Measurements from ENCODE around the gene TEX261. TPM values are rescaled to one million over a fixed set of nuclear protein-coding genes. Genes with fewer than 3 reads are reported as not detected.

TEX261 gene
- total and polyA plus RNA-seq, 3 donors from 2014 or later, result 39.0 to 133 (median 40.7) TPM

DNA sequence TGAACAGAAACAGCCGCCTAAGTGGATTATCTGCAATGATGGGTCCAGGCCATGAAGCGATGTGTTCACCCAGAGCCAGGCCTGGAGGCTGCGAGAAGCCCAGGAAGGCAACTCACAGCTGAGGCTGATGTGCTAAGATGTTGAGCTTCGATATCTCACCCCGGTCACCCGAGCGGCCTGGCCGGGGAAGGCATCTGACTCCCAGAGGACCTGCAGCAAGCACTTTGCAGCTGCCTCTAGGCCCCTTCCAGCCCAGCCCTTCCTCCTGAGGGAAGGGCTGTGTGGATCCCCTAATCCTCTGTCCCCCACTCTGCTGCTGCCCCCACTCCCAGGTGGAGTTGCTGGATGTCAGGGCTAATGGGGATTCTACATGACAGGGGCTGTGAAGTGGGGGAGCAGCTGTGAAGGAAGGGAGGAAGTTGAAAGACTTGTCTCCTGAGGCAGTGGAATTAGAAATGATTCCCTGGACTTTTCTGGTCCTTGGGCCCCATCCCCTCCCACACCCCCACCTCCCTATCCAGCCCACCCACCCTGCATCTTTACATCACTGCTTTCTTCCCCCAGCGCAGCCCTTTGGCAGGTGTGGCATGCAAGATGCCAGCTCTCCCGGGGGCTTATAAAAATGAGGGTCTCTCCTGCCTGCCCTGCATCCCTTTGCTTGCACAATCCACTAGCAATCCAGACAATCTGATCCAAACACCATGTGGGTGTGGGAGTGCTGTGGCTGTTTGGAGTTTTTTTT, 54.7 kb downstream of the TEX261 start:
- 78 to 87% methylated on average over 4 to 10 of the region's 10 CpGs for WGBS, 2 donors
- Histone ChIP-seq H3K9me3 (no peaks in the 10 kb centered on the region), H3K4me3 (no peak overlapping the region), H3K27ac (no peak overlapping the region), H3K4me1 (no peaks in the 10 kb centered on the region), H3K36me3 (ENCODE audit: low read depth, missing control alignments) (no peaks in the 10 kb centered on the region), H3K27me3 (no peaks in the 10 kb centered on the region)
- intact Hi-C loops (cut with DNase I; ENCODE audit: low total_unique reads), result loop anchor here (5.0 kb wide), 1 partner anchor 68 kb away; no protein-coding TSS in a partner anchor
- TF ChIP-seq, protein P1, sequence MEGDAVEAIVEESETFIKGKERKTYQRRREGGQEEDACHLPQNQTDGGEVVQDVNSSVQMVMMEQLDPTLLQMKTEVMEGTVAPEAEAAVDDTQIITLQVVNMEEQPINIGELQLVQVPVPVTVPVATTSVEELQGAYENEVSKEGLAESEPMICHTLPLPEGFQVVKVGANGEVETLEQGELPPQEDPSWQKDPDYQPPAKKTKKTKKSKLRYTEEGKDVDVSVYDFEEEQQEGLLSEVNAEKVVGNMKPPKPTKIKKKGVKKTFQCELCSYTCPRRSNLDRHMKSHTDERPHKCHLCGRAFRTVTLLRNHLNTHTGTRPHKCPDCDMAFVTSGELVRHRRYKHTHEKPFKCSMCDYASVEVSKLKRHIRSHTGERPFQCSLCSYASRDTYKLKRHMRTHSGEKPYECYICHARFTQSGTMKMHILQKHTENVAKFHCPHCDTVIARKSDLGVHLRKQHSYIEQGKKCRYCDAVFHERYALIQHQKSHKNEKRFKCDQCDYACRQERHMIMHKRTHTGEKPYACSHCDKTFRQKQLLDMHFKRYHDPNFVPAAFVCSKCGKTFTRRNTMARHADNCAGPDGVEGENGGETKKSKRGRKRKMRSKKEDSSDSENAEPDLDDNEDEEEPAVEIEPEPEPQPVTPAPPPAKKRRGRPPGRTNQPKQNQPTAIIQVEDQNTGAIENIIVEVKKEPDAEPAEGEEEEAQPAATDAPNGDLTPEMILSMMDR (IDR thresholded peaks at IDR 0.05), result no peak
- no peak for TF ChIP-seq POLR2A (IDR thresholded peaks at IDR 0.05)
- no peak for DNase-seq

DNA sequence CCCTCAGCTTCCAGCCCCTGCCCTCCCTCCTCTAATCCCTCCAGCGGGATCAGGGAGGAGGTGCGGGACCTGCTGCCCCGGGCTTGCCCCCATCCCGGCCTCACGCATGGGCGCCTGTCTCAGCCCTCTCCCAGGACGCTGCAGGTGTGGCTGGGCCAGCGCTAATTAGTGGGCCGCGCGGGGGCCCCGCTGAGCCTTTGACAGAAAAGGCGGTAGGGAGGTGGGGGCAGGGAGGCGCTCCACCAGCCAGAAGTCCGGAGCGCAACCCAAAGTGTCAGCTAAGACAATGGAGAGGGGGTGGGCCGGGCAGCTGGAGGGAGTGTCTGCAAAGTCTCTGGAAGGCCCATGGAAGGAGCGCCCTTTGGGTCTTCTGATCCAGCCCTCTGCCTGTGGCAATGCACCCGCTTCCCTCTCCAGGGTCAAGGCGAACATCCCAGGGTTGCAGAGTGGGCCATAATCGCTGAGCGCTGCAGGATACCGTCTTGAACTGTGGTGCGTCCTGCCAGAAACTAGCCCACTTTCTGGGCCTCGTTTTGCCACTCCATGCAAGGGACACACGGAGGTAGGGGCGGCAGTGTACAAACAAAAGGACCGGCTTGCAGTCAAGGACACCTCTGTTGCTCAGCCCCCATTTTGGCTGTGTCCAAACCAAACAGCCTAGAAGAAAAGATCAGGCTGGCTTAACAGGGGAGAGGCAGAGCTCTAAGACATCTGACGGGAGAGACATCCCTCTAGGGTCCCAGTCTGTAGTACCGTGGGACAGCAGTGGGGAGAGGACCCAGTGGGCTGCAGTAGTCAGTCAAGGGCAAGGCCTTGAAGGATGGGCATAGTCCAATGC, 55.5 kb downstream of the TEX261 start:
- DNase-seq, result no peak
- H3K4me3 ChIP-seq, result no peak overlapping the region
- WGBS, 2 donors, result 31 to 50% methylated on average over 16 to 30 of the region's 30 CpGs
- H3K27me3 ChIP-seq, result no peaks in the 10 kb centered on the region
- H3K36me3 ChIP-seq (ENCODE audit: low read depth, missing control alignments), result no peaks in the 10 kb centered on the region
- H3K27ac ChIP-seq, result no peak overlapping the region
- no peak for TF ChIP-seq POLR2A (IDR thresholded peaks at IDR 0.05)
- TF ChIP-seq, protein P1 (IDR thresholded peaks at IDR 0.05), result no peak
- intact Hi-C loops (cut with DNase I; ENCODE audit: low total_unique reads), result loop anchor here (5.0 kb wide), 1 partner anchor 67 kb away; no protein-coding TSS in a partner anchor
- no peaks in the 10 kb centered on the region for H3K9me3 ChIP-seq
- H3K4me1 ChIP-seq, result no peaks in the 10 kb centered on the region

DNA sequence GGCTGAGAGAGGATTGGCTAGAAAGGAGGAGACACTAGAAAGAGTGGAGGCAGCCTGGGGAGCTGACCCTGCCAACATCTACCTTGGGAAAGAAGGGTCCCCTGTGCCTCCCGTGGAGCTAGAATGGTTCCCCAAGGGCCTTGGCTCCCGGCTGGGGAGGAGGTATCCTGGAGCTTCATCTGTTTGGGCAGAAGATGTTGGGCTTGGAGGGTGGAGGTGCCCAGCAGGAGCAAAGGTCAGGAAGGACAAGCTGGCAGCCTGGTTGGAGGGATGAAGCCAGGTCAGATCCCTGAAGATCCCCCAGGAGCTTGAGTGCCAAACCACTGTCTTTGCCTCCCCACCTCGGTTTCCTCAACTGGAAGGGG, 56.1 kb downstream of the TEX261 start:
- Histone ChIP-seq H3K4me1 (no peaks in the 10 kb centered on the region), H3K36me3 (ENCODE audit: low read depth, missing control alignments) (no peaks in the 10 kb centered on the region), H3K9me3 (no peaks in the 10 kb centered on the region), H3K27ac (no peak overlapping the region), H3K27me3 (no peaks in the 10 kb centered on the region), H3K4me3 (no peak overlapping the region)
- intact Hi-C loops (cut with DNase I; ENCODE audit: low total_unique reads), result loop anchor here (5.0 kb wide), 1 partner anchor 66 kb away; no protein-coding TSS in a partner anchor
- TF ChIP-seq, protein P1 (IDR thresholded peaks at IDR 0.05), result no peak
- no peak for TF ChIP-seq POLR2A (IDR thresholded peaks at IDR 0.05)
- no peak for DNase-seq
- WGBS, 2 donors, result 42 to 45% methylated on average over 3 of the region's 3 CpGs

DNA sequence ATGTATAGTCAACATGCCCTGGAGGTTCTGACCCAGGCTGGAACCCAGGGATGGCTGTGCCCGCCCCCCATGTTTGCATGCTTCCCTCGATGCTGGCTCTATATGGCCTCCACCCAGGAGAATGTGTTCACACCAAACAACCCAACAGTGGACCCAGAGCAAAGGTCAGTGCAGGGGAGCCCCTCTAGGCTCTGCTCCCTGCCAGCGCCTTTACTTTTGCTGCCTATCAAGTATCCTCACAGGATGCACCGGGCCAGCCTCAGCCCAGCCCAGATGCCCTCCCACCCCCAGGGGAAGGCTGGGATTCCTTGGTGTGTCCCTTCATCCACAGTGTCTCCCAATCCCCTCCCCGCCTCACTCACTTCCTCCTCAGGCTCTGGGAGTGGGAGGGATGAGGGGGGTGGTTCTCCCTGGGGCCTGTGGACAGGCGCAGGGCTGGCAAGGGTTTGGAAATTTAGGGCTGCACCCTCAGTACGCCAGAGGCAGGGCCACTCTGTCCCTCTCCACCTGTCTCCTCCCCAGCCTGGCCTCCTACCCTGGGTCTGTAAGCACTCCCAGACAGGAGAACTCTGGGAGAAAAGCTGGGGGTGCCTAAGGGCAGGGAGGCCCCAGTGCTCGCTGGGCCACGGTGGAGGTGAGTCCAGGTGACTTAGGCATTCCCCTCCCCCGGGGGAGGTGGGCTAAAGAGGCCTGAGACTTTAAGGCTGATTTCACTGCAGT, 56.6 kb downstream of the TEX261 start:
- no peaks in the 10 kb centered on the region for H3K36me3 ChIP-seq (ENCODE audit: low read depth, missing control alignments)
- no peak overlapping the region for H3K27ac ChIP-seq
- 76 to 79% methylated on average over 10 of the region's 10 CpGs for WGBS, 2 donors
- no peaks in the 10 kb centered on the region for H3K27me3 ChIP-seq
- H3K4me3 ChIP-seq, result no peak overlapping the region
- H3K4me1 ChIP-seq, result no peaks in the 10 kb centered on the region
- intact Hi-C loops (cut with DNase I; ENCODE audit: low total_unique reads), result loop anchor here (5.0 kb wide), 1 partner anchor 66 kb away; no protein-coding TSS in a partner anchor
- no peak for TF ChIP-seq POLR2A (IDR thresholded peaks at IDR 0.05)
- TF ChIP-seq, protein P1 (IDR thresholded peaks at IDR 0.05), result no peak
- no peak for DNase-seq
- H3K9me3 ChIP-seq, result no peaks in the 10 kb centered on the region

Measured in testis (tissue), 3 donors.